HG02840 (cell line): ENCODE results near the gene USP37.

Source experiments
- ATAC-seq: cut with Tn5 transposase; IDR thresholded peaks from one replicate; pipeline ENCODE4 v1.9.1; 2021; ENCODE audit warnings: mild to moderate bottlenecking, moderate library complexity, moderate number of reproducible peaks; ENCODE audit not compliant: unreplicated experiment, low FRiP score

The USP37 gene

DNA sequence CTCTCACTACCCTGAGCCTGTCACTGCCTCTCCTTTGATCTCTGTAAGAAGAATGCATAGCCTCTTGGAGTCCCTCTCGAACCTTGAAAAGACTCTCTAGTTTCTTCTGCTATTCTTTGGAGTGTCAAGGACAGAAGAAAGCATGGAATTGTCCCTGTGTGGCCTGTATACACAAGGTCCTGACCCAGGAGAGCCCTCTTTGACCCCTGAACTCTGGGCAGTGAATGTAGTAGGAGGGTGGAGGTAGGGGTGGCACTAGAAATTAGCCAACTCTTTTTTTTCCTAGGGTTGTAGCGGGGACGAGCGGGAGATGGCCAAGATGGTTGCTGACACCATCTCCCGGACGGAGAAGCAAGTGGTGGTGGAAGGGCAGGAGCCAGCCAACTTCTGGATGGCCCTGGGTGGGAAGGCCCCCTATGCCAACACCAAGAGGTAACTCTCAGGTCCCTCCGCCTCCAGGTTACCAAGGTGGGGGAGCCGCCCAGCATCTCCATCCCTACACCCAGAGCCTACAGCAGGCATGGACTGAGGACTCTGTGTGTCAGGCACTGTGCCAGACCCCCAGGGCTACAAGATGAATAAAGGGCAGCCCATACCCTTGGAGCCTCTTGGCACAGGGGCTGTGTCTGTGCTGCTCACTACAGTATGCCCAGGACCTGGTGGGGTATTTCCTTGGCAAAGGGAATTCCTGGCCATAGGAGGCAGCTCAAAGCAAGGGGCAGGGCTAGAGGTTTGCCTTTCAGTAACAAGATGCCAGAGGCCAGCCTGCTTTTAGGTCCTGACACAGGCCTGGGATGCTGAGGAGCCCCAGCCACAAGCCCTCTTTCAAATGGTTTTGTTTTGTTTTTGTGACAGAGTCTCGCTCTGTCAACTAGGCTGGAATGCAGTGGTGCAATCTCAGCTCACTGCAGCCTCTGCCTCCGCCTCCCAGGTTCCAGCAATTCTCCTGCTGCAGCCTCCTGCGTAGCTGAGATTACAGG lies 132.9 kb downstream of the USP37 start:
- no peak for ATAC-seq

DNA sequence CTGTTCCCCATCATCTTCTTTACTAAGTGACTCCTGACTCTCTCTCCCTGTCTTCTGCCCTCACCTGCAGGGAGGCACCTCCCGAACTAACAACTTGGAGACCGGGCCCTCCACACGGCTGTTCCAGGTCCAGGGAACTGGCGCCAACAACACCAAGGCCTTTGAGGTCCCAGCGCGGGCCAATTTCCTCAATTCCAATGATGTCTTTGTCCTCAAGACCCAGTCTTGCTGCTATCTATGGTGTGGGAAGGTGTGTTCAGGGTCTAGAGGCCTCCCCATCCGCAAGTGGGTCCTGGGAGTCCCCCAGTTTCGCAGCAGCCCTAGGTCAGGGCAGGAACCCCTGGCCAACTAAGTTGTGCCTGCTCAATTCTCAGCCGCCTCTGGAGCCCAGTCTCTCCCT lies 133.7 kb downstream of the USP37 start:
- no peak for ATAC-seq

DNA sequence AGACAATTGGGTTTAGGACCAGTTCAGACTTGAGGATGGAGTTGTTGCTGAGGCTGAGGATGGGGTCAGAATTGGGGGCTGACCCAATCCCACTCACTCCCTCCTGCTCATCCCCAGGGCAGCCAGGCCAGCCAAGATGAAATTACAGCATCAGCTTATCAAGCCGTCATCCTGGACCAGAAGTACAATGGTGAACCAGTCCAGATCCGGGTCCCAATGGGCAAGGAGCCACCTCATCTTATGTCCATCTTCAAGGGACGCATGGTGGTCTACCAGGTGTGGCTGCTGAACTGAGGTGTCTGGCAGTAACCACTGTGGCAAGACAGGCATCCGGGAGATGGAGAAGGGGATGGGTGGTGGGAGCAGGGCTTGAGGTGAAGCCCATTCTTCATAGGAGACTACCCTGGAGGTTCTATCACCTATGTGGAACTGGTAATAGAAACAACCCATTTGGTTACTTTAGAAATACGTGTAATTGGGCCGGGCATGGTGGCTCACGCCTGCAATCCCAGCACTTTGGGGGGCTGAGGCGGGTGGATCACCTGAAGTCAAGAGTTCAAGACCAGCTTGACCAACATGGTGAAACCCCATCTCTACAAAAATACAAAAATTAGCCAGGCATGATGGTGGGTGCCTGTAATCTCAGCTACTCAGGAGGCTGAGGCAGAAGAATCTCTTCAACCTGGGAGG lies 135.3 kb downstream of the USP37 start:
- no peak for ATAC-seq

DNA sequence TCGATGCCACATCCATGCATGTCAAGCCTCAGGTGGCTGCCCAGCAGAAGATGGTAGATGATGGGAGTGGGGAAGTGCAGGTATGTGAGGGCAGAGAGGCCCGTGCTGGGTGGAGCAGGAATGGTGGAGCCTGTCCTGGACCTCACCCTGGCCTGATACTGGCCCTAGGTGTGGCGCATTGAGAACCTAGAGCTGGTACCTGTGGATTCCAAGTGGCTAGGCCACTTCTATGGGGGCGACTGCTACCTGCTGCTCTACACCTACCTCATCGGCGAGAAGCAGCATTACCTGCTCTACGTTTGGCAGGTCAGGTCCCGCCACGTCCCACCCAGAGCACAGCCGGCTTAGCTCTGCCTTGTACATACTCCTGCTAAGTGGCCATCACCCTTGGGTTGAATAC lies 136.3 kb downstream of the USP37 start:
- no peak for ATAC-seq

DNA sequence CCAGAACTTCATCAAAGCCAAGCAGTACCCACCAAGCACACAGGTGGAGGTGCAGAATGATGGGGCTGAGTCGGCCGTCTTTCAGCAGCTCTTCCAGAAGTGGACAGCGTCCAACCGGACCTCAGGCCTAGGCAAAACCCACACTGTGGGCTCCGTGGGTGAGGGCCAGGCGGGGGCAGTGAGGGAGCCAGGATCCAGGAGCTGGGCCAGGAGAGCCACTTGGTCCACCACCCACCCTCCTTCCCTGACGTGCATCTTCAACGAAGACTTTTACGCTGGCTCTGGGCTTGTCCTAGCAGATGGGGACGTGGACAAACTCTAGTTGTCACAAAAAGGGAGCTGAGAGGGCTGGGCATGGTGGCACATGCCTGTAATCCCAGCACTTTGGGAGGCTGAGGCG lies 137.4 kb downstream of the USP37 start:
- ATAC-seq, result no peak

DNA sequence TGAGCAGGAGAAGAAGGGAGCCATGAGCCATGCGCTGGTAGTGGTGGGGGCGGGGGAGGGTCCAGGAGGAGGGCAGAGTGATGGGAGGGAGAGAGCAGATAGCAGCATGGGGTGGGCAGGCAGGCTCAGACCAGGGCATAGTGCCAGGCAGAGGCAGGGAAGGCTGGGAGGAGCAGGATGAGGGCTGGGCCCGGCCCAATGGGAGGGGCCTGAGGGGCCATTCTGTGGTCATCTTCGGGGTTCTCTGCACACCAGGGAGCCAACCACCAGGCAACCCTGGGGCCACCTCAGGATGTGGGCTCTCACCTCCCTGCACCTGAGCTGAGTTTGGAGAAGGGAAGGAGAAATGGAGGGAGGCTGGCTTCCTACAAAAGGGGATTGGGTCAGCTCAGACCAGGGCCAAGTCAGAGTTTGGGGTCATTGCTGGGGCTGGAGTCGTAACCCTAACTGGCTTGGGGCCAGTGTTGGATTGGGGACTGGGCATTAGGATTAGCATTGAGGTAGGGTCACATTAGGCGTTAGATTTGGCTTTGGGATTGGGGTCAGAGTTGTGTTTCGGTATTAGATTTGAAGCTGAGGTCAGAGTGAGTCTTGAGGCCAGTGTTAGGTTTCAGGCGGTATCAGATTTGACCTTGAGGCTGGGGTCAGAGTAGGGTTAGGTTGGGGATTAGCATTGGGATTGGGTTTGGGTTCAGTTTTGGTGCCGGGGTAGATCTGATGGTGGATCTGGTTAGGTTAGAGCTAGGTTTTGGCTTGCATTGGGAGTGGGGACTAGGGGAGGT lies 138.0 kb downstream of the USP37 start:
- ATAC-seq, result no peak

DNA sequence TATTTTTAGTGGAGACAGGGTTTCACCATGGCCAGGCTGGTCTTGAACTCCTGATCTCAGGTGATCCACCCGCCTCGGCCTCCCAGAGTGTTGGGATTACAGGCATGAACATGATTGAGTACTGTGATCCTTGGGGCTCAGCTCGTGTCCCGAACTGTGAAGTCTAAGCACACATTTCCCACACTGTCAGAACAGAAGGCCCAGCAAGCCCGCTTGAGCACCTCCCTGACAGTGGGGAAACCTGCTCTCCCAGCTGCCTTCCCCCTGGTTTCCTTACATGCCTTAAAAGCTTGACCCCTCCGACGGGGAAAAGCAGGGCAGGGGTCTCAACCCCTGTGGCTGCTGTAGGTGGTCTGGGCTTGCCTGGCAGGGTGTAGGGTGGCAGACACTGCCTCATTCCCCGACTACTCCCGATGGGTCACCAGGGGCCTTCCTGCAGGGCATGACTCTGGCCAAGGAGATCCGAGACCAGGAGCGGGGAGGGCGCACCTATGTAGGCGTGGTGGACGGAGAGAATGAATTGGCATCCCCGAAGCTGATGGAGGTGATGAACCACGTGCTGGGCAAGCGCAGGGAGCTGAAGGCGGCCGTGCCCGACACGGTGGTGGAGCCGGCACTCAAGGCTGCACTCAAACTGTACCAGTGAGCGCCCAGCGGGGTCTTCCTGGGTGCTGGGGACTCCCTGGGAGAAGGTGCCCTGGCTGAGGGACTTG lies 139.1 kb downstream of the USP37 start:
- ATAC-seq, result no peak

DNA sequence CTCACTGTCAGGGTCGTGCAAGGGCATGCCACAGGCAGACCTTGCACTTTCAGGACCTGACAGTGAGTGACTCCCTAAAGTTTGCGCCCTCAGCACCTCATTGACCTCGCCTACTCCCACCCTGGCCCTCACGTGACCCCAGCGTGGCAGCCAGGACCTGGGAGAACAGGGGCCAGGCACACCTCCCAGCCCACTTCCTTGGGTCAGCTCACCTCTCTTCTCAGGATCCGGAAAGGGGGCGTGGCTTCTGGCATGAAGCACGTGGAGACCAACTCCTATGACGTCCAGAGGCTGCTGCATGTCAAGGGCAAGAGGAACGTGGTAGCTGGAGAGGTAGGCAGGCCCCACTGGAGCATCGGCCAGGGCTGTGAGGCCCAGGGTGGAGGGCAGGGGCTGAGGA lies 140.4 kb downstream of the USP37 start:
- no peak for ATAC-seq

DNA sequence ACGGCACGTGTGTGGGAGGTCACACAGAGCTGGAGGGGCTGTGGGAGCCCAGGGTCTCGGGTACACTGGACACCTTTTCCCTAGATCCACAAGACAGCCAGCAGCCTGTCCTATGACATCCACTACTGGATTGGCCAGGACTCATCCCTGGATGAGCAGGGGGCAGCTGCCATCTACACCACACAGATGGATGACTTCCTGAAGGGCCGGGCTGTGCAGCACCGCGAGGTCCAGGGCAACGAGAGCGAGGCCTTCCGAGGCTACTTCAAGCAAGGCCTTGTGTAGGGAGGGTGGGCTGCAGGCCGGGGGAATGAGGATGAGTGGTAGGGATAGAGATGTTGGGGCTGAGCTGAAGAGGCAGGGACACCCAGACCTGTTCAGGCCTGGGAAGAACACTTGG lies 142.6 kb downstream of the USP37 start:
- ATAC-seq, result no peak

DNA sequence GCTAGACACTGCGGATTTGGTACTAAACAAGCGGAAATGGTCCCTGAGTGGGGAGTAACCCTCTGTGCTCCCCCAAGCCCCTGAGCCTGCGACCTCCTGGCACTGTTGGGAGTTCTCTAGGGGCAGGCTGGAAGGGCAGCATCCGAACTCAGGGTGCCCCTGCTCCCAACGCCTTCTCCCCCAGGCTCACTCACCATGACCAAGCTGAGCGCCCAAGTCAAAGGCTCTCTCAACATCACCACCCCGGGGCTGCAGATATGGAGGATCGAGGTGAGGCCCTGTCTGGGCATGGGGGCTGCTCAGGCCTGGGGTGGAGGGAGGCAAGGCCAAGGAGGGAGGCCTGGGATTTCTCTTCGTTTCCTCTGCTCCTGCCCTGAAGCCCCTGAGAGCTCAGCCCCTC lies 144.6 kb downstream of the USP37 start:
- no peak for ATAC-seq

DNA sequence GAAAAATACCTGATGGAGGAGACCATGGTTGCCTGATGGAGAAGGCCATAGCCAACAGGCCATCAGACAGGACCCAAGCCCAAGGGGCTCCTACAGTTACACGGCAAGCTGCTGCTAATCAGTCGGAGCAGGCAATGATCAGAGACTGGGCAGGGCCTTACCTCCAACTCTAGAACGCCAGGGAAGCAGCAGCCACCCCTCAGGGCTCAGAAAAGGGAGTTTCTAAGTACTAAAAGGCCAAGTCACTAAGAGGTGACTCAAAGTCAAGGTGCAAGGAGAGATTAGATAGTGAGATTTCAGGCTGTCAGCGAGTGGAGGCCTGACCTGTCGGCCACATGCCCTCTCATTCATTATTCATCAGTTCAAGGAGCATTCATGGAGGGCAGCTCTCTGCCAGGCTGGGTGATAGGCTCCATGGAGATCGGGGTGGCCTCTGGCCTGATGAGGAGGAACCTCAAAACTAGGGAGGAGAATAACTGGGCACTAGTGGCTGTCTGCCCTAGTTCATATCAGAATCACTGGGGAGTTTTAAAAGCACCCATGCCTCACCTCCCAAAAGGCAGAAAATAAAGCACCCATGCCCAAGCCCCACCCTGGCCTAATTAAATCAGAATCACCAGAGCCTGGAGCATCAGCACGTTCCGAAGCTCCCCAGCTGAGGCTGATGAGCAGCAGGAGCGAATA lies 145.6 kb downstream of the USP37 start:
- no peak for ATAC-seq

DNA sequence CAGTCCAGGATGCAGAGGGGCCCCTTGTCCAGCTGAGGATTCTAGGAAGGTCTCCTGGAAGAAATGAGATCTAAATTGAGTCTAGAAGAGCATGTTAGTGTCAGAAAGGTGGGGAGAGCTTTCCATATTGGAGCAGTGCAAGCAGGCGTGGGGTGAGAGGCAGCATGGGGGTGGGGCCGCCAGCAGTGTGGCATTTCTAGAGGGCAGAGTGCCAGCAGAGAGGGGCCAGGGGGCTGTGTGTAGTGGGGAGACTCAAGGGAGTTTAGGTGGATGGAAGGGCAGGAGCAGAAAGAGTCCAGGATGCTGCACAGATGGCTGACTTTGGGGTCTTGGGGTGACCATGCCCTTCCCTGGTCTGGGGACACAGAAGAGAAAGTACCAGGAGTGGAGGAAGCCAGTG lies 147.1 kb downstream of the USP37 start:
- ATAC-seq, result no peak

DNA sequence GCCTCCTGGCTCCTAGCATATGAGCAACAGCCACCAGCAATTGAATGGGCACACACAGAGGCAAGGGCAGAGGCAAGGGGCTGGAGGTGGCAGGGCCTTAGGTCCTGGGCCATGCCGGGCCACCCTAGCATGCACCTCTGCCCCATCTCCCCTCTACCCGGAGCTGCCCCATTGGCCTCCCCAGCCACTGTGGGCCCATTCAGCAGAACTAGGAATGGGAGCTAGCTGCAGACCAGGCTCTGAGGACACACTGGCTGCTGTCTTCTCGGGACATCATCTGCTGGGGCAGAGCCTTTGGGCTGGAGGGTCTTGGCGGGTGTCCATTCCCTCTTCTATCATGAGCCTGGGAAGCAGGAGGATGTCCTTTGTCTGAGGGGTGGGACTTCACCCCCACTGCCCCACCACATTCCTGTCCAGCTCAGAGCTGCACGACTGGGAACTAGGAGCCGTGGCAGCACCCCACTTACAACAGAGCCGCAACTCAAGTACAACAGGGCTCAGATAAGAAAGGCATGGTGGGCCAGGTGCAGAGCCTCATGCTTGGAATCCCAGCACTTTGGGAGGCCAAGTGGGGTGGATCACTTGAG lies 148.4 kb downstream of the USP37 start:
- no peak for ATAC-seq

DNA sequence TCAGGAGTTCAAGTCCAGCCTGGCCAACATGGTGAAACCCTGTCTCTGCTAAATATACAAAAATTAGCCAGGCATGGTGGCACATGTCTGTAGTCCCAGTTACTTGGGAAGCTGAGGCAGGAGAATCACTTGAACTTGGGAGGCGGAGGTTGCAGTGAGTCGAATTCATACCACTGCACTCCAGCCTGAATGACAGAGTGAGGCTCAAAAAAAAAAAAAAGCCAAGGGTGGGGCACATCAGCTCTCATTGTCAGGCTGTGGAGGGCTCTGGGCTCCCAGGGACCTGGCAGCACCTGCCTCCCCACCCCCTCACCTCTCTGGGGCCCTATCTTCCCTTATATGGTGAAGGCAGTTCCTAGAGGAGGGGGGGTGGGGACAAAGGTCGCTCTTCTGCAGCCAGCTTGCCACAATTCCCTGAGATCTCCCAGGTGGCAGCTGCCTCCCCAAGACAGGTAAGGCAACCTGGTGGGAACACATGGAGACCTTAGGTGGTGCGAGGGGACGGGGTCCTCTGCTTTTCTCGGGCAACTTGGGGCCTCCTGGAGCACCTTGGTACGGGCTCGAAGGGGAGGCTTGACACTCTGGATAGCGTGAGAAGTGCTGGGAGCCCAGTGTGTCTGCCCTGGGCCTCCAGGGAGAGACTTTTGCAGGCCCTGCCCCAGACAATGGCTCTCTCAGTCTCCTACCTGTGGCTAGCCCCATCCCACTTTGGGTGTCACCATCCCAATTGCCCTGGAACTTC lies 149.3 kb downstream of the USP37 start, which contains the start of gene VIL1:
VIL1 (plus strand) TSS at position 407 of the 742 bp plus-strand sequence. CDS start 4,656 bp downstream, outside the sequence.
- ATAC-seq, result no peak

DNA sequence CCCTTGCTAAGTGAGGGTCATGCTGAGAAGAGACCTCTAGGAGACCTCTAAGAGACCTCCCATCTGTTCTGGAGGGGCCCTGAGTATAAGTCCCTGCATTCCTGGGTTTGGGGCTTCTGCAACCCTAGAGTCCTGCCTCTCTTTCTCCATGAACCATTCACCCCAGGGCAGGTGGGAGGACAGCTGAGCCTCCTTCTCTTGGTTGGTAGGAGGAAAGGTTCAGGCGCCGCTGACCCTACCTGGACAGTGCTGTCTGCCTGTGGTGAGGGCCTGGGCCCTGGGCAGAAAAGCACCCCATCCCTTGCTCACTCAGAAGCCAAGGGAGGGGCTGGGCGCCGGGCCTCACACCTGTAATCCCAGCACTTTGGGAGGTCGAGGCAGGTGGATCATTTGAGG lies 149.8 kb downstream of the USP37 start:
- ATAC-seq, result no peak

DNA sequence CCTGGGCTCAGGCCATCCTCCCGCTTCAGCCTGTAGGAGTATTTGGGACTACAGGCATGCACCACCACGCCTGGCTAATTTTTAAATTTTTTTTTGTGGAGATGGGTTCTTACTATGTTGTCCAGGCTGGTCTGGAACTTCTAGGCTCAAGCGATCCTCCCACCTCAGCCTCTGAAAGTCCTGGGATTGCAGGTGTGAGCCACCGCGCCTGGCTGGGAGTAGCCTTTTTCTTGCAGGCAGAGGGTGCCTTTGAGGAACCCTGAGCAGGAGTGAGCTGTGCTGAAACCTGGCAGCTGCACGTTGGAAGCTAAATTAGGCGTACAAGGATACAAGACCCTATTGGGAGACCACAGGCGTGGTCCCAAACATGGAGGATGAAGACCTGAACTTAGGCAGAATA lies 160.4 kb downstream of the USP37 start:
- ATAC-seq, result no peak

DNA sequence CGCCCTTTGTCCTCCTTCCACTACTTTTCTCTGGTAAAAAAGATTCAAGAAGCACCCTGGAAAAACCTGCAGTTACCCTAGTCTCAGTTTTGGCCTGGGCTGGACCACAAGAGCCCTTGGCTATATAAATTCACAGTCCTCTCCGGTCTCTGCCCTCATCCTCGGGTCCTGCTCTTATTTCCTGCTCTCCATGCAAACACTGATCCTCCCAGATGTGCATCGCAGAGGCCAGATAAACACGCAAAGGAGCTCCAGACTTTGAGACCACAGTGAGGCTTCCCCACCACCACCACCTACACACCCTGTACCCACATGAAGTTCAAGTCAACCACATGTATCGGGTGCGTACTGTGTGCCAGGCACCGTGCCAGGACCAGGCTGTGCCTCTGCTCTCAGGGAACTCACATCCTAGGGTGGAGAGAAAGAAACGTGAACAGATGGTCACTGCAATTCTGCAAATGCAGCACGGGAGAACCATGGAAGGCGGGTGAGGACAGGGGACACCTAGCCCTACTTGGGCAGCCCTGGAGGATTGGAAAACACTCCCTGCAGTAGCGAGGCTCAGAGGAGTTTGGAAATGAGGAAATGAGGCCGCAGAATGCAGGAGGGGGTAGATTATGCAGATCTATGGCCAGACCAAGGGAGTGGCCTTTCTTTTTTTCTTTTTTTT lies 161.1 kb downstream of the USP37 start:
- ATAC-seq, result peak; percentile 3
